Embryonic facial prominence (tissue), 1 donor: ENCODE measurements around the gene PDIA5.

Experiments
- DNase-seq: peaks from one replicate; pipeline ENCODE4 v3.0.0-alpha.2; 2016; ENCODE audit errors: extremely low spot score

PDIA5 gene

GRCh38 chr3:123042413-123042812, 24.4 kb upstream of the PDIA5 start:
- no peak for DNase-seq

GRCh38 chr3:123044981-123045763, 21.7 kb upstream of the PDIA5 start:
- no peak for DNase-seq

GRCh38 chr3:123046262-123047061, 20.4 kb upstream of the PDIA5 start:
- DNase-seq = no peak

- no peak for DNase-seq
Observed at GRCh38 chr3:123047062-123047319, 19.8 kb upstream of the PDIA5 start.

- no peak for DNase-seq
Observed at GRCh38 chr3:123048480-123049237, 18.2 kb upstream of the PDIA5 start.

GRCh38 chr3:123050666-123051065, 16.2 kb upstream of the PDIA5 start:
- DNase-seq = no peak

- DNase-seq = no peak
Observed at GRCh38 chr3:123053107-123053506, 13.7 kb upstream of the PDIA5 start.

- DNase-seq = no peak
Observed at GRCh38 chr3:123054109-123054778, 12.6 kb upstream of the PDIA5 start.

GRCh38 chr3:123054931-123055330, 11.9 kb upstream of the PDIA5 start:
- no peak for DNase-seq

- no peak for DNase-seq
Observed at GRCh38 chr3:123055352-123055751, 11.5 kb upstream of the PDIA5 start.

- DNase-seq = no peak
Observed at GRCh38 chr3:123058505-123058904, 8.3 kb upstream of the PDIA5 start.

GRCh38 chr3:123060054-123060453, 6.8 kb upstream of the PDIA5 start:
- no peak for DNase-seq

GRCh38 chr3:123061856-123062255, 5.0 kb upstream of the PDIA5 start:
- DNase-seq = no peak

- no peak for DNase-seq
Observed at GRCh38 chr3:123063034-123063433, 3.8 kb upstream of the PDIA5 start.

GRCh38 chr3:123064506-123064905, 2.3 kb upstream of the PDIA5 start:
- DNase-seq = no peak

GRCh38 chr3:123064914-123065313, 1.9 kb upstream of the PDIA5 start:
- no peak for DNase-seq

- DNase-seq = no peak
Observed at GRCh38 chr3:123066599-123066895, 278 bp upstream of the PDIA5 start.

- no peak for DNase-seq
Observed at GRCh38 chr3:123067689-123068600, 1.1 kb downstream of the PDIA5 start.

GRCh38 chr3:123068601-123069381, 2.0 kb downstream of the PDIA5 start:
- no peak for DNase-seq

GRCh38 chr3:123070510-123070909, 3.7 kb downstream of the PDIA5 start:
- DNase-seq = no peak
